Heart left ventricle (tissue), 13 donors: ENCODE data around the gene APOBEC3G.

ENCODE experiments used
- CTCF ChIP-seq, 12 donors: fragments of 200-600 bp; sonication (generic) in 4 of 12; IDR thresholded peaks; one replicate each; pipeline versions ENCODE4 v1.5.0 to v1.8.0; 2018 to 2022; ENCODE audit warnings: antibody characterized with exemption in 12 of 12, mild to moderate bottlenecking in 5 of 12
- POLR2A ChIP-seq, 2 donors: fragments of 450-650 bp; IDR thresholded peaks; one replicate each; pipeline ENCODE4 v1.6.1; 2017; ENCODE audit warnings: antibody characterized with exemption in 2 of 2, mild to moderate bottlenecking in 2 of 2, moderate library complexity in 2 of 2
- donor health status: ischemic (EF 13 %, LVEDD 7.1; RV severe dilation, severe dysfunction).
- donor health status: DM: no; HTN: yes; CAD: no.
- donor health status: DM: no; HTN: no; CAD: no.
- donor health status: ischemic (EF 25% LVEDD 6.9; RV normal size, moderate dysfunction).
- donor health status: ischemic (EF 25% LVEDD 5.7; RV mildly dilated, moderate dysfunction).
- donor health status: ischemic (EF 35%, LVEDD 5.7; RV mildly dilated, moderate dysfunction).
- donor health status: nonischemic (EF 11% LVEDD 7.7; RV severe dilation, severe dysfunction).
- donor health status: DM: yes; HTN: yes; CAD: no.
- donor health status: PGD.
- donor health status: ischemic (EF 29% LVEDD 5.4; RV normal size, mild dysfunction).
- donor health status: nonischemic (EF 23%, LVEDD 6.1; RV moderate dilation, normal function).

- no peak for TF ChIP-seq CTCF (IDR thresholded peaks at IDR 0.05)
- no peak for TF ChIP-seq POLR2A (IDR thresholded peaks at IDR 0.05)
Measured at GRCh38 chr22:39120983-39121382, 43.9 kb downstream of the APOBEC3G start.
